KOPT-K1 (cell line): ENCODE measurements around the gene CITED1.

Experiments used
- H3K27ac ChIP-seq: fragments of 200-600 bp; sonication (generic); 2 replicates; pipeline ENCODE4 v1.5.1; 2016; ENCODE audit warnings: antibody characterized with exemption, mild to moderate bottlenecking, low read depth, low read length; ENCODE audit not compliant: poor library complexity, severe bottlenecking
- H3K36me3 ChIP-seq: fragments of 200-600 bp; sonication (generic); 2 replicates; pipeline ENCODE4 v1.5.1; 2017; ENCODE audit warnings: antibody characterized with exemption, mild to moderate bottlenecking, low read length, moderate library complexity; ENCODE audit not compliant: insufficient read depth
- H3K9me3 ChIP-seq: fragments of 200-600 bp; sonication (generic); 2 replicates; pipeline ENCODE4 v1.5.1; 2017; ENCODE audit warnings: antibody characterized with exemption, low read length, mild to moderate bottlenecking; ENCODE audit not compliant: insufficient read depth, poor library complexity, severe bottlenecking

Gene CITED1

GRCh38 chrX:72316408-72317110 lies 10.8 kb upstream of the CITED1 start:
- Histone ChIP-seq H3K36me3 (no peaks in the 10 kb centered on the region), H3K27ac (no peak overlapping the region), H3K9me3 (no peaks in the 10 kb centered on the region)

- Histone ChIP-seq H3K27ac (no peak overlapping the region), H3K36me3 (no peaks in the 10 kb centered on the region), H3K9me3 (no peaks in the 10 kb centered on the region)
These were observed 9.2 kb upstream of the CITED1 start for GRCh38 chrX:72314881-72315280.

DNA sequence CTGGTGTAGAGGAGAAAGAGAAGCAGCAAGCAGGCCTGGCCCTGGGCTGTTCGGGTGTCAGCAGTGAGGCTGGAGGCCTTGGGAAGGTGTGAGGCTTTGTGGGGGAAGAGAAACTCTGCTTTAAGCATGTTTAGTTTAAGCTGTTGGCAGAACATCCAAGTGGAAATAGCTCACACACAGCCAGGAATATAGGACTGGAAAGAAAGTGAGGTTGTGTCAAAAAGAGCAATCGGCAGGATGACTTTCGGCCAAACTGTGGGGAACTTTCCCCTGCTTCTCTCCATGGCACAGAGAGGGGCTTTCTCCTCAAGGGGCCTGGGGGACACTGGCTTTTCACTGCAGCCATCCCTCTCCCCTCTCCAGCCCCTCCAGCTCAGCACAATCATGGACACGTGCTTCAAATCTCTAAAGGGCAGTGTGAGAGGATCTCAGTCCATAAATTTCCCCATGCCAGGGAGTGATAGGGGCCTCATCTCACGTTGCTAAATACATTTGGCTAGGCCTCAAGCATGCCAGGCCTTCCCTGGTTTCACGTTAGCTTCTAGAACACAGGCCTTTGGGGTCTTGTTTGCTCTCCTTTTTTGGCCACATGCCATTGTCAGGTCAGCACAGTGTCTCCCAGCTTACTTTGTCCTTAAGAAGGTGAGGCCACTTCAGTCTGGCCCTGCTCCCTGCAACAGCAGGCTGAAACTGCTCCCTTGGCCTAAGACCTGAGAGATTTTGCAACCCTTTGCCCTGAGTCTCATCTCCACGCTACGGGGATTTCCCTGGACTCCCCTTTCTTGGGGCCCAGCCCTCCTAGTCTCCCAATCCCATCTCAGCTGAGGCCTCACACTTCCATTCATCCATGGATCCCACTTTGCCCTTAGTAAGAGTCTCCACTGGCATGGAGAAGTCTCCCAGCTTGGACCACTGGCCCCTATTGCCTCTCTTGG lies 8.3 kb upstream of the CITED1 start:
- Histone ChIP-seq H3K9me3 (no peaks in the 10 kb centered on the region), H3K27ac (no peak overlapping the region), H3K36me3 (no peaks in the 10 kb centered on the region)

DNA sequence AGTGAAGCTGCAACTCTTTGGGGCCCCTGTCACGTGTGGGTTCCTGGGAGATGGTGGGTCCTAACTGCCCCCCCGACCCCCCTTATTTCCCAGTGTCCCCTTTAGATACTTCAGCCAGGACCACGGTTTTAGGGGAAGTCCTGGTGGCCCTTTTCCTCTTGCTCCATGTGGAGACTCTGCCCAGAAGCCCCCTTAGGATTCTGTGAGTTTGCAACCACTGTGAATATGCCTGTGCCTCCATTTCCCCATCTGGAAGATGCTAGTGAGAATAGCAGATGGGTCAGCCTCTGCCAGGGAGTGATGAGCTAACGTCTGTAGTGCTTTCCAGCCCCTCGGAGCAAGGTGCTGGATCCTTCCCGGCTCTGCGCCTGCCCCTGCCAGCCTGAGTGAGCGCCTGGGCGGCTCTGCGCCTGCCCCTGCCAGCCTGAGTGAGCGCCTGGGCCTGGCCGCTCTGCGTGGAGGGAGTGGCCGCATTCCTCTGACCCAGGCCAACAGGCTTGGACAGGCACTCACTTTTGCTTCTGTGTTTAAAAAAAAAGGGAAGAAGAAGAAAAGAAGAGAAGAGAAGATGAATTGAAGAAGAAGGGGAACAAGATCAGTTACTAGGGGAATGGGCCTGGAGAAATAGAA lies 6.7 kb upstream of the CITED1 start:
- no peaks in the 10 kb centered on the region for H3K36me3 ChIP-seq
- H3K9me3 ChIP-seq, result no peaks in the 10 kb centered on the region
- H3K27ac ChIP-seq, result no peak overlapping the region

- no peak overlapping the region for H3K27ac ChIP-seq
- H3K9me3 ChIP-seq, result no peaks in the 10 kb centered on the region
- H3K36me3 ChIP-seq, result no peaks in the 10 kb centered on the region
These were observed 3.8 kb upstream of the CITED1 start for GRCh38 chrX:72309297-72310071.

- Histone ChIP-seq H3K9me3 (no peaks in the 10 kb centered on the region), H3K27ac (no peak overlapping the region), H3K36me3 (no peaks in the 10 kb centered on the region)
These were observed 3.0 kb upstream of the CITED1 start for GRCh38 chrX:72308566-72309296.

DNA sequence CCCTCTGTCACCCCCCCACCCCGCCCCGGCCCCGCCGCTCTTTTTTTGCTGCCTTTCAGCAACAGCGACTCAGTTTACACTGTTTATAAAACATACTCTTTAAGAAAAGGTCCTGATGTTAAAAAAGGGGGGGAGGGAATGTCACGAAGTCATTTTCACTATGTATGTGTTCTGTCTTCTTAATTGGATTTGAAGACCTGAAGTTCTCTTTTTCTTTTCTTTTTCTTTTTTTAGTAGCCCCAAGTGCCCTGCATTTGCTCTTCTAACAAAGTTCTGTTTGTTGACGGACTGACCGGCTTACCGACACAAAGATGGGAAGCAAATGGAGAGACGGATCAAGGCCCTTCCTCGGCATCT lies 2.5 kb upstream of the CITED1 start:
- Histone ChIP-seq H3K36me3 (no peaks in the 10 kb centered on the region), H3K27ac (no peak overlapping the region), H3K9me3 (no peaks in the 10 kb centered on the region)

- H3K36me3 ChIP-seq, result no peaks in the 10 kb centered on the region
- H3K27ac ChIP-seq, result no peak overlapping the region
- no peaks in the 10 kb centered on the region for H3K9me3 ChIP-seq
These were observed 1.9 kb upstream of the CITED1 start for GRCh38 chrX:72307646-72308051.

- Histone ChIP-seq H3K9me3 (no peaks in the 10 kb centered on the region), H3K36me3 (no peaks in the 10 kb centered on the region), H3K27ac (no peak overlapping the region)
These were observed 1.3 kb upstream of the CITED1 start for GRCh38 chrX:72306851-72307645.

GRCh38 chrX:72306085-72306801 lies 529 bp upstream of the CITED1 start:
- H3K36me3 ChIP-seq, result no peaks in the 10 kb centered on the region
- H3K27ac ChIP-seq, result no peak overlapping the region

GRCh38 chrX:72304877-72305276 lies 837 bp downstream of the CITED1 start:
- H3K36me3 ChIP-seq, result no peaks in the 10 kb centered on the region
- H3K9me3 ChIP-seq, result no peaks in the 10 kb centered on the region

More at GRCh38 chrX:72306085-72306801, 529 bp upstream of the CITED1 start:
- no peaks in the 10 kb centered on the region for H3K9me3 ChIP-seq

GRCh38 chrX:72301781-72302180 lies 3.9 kb downstream of the CITED1 start:
- no peaks in the 10 kb centered on the region for H3K36me3 ChIP-seq
- no peak overlapping the region for H3K27ac ChIP-seq
- no peaks in the 10 kb centered on the region for H3K9me3 ChIP-seq

More at GRCh38 chrX:72304877-72305276, 837 bp downstream of the CITED1 start:
- H3K27ac ChIP-seq, result no peak overlapping the region
